LNCAP (cell line): ENCODE results near the gene FAM83D.

ENCODE experiments used
- TF ChIP-seq, protein P1 (sequence below): fragments of 450-650 bp; IDR thresholded peaks from 2 replicates; pipeline ENCODE4 v1.5.1; 2017; ENCODE audit warnings: mild to moderate bottlenecking

The FAM83D gene

DNA sequence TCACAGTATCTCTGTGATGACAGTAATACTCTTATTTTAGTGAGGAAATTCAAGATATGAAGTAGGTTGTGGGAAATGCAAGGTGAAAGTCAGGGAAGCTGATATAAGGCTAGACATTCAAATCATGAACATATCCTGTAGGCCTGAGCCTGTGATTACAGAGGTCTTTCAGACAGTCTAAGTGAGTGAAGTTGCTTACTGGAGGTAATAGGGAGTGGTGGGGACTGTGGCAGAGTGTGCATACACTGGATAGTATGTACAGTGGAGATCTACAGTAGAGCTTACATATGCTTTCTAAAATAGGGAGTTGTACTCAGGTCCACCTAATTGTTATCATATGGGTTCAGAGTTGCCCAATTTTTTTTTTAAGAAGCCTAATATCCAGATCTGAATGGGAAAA, 39.0 kb downstream of the FAM83D start:
- TF ChIP-seq, protein P1, sequence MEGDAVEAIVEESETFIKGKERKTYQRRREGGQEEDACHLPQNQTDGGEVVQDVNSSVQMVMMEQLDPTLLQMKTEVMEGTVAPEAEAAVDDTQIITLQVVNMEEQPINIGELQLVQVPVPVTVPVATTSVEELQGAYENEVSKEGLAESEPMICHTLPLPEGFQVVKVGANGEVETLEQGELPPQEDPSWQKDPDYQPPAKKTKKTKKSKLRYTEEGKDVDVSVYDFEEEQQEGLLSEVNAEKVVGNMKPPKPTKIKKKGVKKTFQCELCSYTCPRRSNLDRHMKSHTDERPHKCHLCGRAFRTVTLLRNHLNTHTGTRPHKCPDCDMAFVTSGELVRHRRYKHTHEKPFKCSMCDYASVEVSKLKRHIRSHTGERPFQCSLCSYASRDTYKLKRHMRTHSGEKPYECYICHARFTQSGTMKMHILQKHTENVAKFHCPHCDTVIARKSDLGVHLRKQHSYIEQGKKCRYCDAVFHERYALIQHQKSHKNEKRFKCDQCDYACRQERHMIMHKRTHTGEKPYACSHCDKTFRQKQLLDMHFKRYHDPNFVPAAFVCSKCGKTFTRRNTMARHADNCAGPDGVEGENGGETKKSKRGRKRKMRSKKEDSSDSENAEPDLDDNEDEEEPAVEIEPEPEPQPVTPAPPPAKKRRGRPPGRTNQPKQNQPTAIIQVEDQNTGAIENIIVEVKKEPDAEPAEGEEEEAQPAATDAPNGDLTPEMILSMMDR, result no peak

DNA sequence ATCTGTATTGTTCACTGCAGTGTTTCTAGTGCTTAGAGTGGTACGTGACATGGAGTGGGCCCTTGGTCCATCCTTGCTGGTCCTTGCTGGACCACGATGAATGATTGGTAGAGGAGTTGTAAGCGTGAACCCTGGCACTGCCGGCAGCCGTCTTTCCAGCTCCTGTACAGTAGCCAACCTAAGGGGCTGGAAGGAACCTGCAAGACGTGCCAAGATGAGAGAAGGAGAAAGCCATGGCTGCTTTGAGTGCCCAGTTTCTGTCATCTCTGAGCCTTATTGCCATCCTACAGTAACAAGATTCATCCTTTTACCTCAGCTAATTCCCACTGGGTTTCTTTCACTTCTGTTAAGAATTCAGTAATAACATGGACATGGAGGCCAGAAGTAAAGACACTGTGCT, 41.9 kb downstream of the FAM83D start:
- TF ChIP-seq, protein P1, result no peak

- TF ChIP-seq, protein P1, result no peak
Measured at GRCh38 chr20:38969708-38970107, 43.5 kb downstream of the FAM83D start.

DNA sequence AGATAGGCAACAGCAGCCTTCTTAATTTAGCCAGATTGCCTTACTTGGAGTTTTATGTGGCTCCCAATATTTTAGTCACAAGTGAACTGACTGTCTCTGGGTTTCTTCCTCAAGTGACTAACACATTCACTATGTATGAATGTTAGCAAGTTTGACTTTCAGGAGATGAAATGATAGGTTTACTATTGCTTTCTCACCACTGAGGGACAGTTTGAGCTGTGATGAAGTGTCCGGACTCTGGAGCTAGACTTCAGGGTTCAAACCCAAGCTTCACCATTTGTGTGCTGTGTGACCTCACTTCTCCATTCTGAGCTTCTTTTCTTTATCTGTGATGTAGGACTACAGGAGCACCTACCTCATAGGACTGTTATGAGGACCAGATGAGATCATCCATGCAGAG, 44.1 kb downstream of the FAM83D start:
- TF ChIP-seq, protein P1, result no peak

DNA sequence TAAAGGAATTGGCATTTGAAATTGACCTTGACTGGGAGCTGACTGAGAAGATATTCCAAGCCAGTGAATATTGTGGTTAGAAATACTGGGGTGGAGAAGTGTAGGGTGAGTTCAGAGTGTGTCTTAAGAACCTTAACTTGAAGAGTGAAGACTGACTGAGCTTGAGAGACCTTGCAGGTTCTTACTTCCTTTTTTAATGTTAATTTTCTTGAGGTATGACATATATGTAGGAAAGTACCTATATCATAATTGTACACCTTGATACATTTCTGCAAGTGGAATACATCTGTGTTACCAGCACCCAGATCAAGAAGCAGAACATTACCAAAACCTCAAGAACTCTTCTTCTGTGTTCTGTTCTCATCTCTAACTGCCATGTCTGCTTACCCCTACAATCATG, 46.9 kb downstream of the FAM83D start:
- TF ChIP-seq, protein P1, result no peak

DNA sequence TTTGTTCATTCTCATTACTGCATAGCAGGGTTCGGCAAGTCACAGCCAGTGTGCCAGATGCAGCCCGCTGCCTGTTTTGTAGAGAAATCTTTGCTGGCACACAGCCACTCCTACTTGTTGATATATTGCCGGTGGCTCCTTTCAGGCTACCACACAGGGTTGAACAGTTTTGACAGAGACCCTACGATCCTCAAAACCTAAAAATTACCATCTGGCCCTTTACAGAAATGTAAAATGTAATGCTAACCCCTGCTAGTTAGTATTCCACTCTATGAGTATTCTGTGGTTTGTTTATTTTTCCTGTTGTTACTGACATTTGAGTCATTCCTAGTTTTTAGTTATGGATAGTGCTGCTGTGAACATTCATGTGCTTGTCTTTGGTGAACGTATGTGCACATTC, 47.4 kb downstream of the FAM83D start:
- TF ChIP-seq, protein P1, result no peak

DNA sequence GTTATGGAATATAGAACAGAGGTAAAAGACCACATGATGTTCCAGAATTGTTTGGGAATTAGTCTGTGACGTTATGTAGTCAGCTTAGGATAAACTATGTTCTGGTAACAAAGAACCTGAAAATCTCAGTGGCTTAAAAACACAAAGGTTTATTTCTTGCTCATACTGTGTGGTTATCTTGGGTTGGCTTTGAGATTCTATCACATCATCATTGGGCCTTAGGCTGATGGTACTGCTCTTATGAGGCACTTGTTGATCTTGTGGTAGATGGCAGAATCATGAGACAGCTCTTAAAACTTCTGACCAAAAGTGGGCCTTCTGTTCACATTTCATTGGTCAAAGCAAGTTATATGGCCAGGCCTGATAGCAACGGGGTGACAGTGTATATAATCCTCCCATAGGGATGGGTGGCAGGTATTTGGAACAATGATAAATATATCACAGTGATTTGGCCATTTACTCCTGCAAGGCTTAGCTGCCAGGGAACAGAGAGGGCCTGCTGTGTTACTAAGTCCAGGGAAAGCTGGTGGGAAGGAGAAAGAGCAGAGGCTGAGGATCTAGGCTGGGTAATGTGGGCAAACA, 49.4 kb downstream of the FAM83D start:
- TF ChIP-seq, protein P1, result no peak

DNA sequence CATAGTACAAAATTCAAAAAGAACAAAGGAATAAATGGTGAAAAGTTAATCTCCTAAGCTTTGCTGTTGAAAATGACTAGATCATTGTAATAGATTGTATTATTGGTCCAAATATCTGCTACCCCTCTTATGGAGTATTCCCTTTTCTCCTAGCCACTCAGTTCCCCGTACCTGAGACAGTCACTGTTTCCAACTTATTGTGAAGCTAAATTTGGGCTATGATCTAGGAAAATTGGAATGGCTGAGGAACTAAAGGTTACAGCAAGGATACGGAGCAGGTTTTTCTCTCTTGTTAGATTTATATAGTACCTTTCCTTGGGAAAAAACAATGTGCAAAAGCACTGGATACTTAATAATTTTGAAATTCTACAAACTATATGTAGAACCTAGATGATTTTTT, 53.2 kb downstream of the FAM83D start:
- TF ChIP-seq, protein P1, result no peak
